Liver (tissue), 9 donors: ENCODE results near the gene TTC21B. TPM values are rescaled to one million over a fixed set of nuclear protein-coding genes. Genes with fewer than 3 reads are reported as not detected.
"Not testable (repeated sequence)": the region's sequence is repeated elsewhere in the genome, so short reads cannot be mapped to it uniquely, and the experiment has no call there.

ENCODE experiments used
- DNase-seq: peaks from one replicate; pipeline ENCODE4 v3.0.0-alpha.2; 2017; ENCODE audit warnings: low spot score
- H3K27ac ChIP-seq, 2 donors: one replicate each; pipeline ENCODE4 v1.7.0; 2013; ENCODE audit warnings: inconsistent platforms in 2 of 2, low read length in 2 of 2, control low read depth in 1 of 2, low read depth in 1 of 2, mild to moderate bottlenecking in 1 of 2
- H3K27me3 ChIP-seq, 4 donors: one replicate each; pipeline versions ENCODE4 v1.6.1 to v1.7.0; 2013; ENCODE audit warnings: low read length in 3 of 4, inconsistent platforms in 1 of 4, mild to moderate bottlenecking in 1 of 4, moderate library complexity in 1 of 4; ENCODE audit not compliant: control insufficient read depth in 4 of 4, insufficient read depth in 4 of 4
- H3K36me3 ChIP-seq, 4 donors: one replicate each; pipeline versions ENCODE4 v1.6.1 to v1.7.0; 2013; ENCODE audit warnings: low read length in 3 of 4, mild to moderate bottlenecking in 3 of 4, low read depth in 1 of 4, moderate library complexity in 1 of 4; ENCODE audit not compliant: control insufficient read depth in 4 of 4, insufficient read depth in 3 of 4
- H3K4me1 ChIP-seq, 4 donors: one replicate each; pipeline versions ENCODE4 v1.6.1 to v1.7.0; 2013; ENCODE audit warnings: low read length in 3 of 4, mild to moderate bottlenecking in 3 of 4, moderate library complexity in 1 of 4; ENCODE audit not compliant: control insufficient read depth in 4 of 4, insufficient read depth in 4 of 4
- H3K4me3 ChIP-seq, 3 donors: one replicate each; pipeline versions ENCODE4 v1.6.1 to v1.7.0; 2013; ENCODE audit warnings: low read length in 3 of 3, control low read depth in 1 of 3, low read depth in 1 of 3, mild to moderate bottlenecking in 1 of 3
- H3K9ac ChIP-seq, 2 donors: one replicate each; pipeline ENCODE4 v1.7.0; 2013; ENCODE audit warnings: low read length in 2 of 2, mild to moderate bottlenecking in 2 of 2, moderate library complexity in 2 of 2, control low read depth in 1 of 2, low read depth in 1 of 2
- H3K9me3 ChIP-seq, 4 donors: one replicate each; pipeline versions ENCODE4 v1.6.1 to v1.7.0; 2013; ENCODE audit warnings: low read length in 3 of 4; ENCODE audit not compliant: control insufficient read depth in 4 of 4
- CTCF ChIP-seq: fragments of 150-350 bp; IDR thresholded peaks from 2 replicates; pipeline ENCODE4 v1.5.1; 2017; ENCODE audit warnings: improper control_type of control experiment, low read depth, low read length; ENCODE audit not compliant: missing input control
- EGR1 ChIP-seq, 2 donors: IDR thresholded peaks; 2 replicates each; pipeline ENCODE4 v1.6.1; 2016 to 2018; ENCODE audit warnings: antibody characterized with exemption in 2 of 2, low read depth in 2 of 2
- FOXA2 ChIP-seq: IDR thresholded peaks from 2 replicates; pipeline ENCODE4 v1.6.1; 2016; ENCODE audit warnings: antibody characterized with exemption
- RAD21 ChIP-seq, 2 donors: IDR thresholded peaks; 2 replicates each; pipeline ENCODE4 v1.6.1; 2016; ENCODE audit warnings: antibody characterized with exemption in 2 of 2, mild to moderate bottlenecking in 2 of 2
- SP1 ChIP-seq: IDR thresholded peaks from 2 replicates; pipeline ENCODE4 v1.6.1; 2018; ENCODE audit warnings: antibody characterized with exemption, mild to moderate bottlenecking
- TAF1 ChIP-seq: conservative IDR thresholded peaks from 2 replicates; pipeline ENCODE4 v1.6.1; 2016; ENCODE audit warnings: antibody characterized with exemption, mild to moderate bottlenecking
- WGBS: extraction: QIAGEN DNeasy Blood & Tissue Kit; methylation state at CpG from one replicate; pipeline ENCODE4 v1.1.7; 2013; 5-methylcytosine and 5-hydroxymethylcytosine counted together
- polyA plus RNA-seq, 2 donors: library from polyadenylated mRNA; stranded (reverse) in 1 of 2; unstranded in 1 of 2; fragments of 200-250 nt in 1 of 2; fragments of >200 nt in 1 of 2; fragmentation: Nextera tagmentation in 1 of 2; extraction: Ambion mirVana in 1 of 2; gene quantifications; one replicate each; pipeline versions ENCODE4 v1.2.1 to v1.2.3, GENCODE V29; 2013 to 2015
- total RNA-seq, 2 donors: library from RNA; depleted of rRNA; stranded (reverse); fragments of >200 nt; gene quantifications; one replicate each; pipeline ENCODE4 v1.2.3, GENCODE V29; 2014
- donor health status: healthy.
- donor health status: healthy.
- donor health status: healthy.
- donor health status: healthy.
- donor health status: healthy.

Gene TTC21B
- total and polyA plus RNA-seq, 4 donors, result 2.0 to 25.3 (median 12.7) TPM

GRCh38 chr2:165989851-165990250 lies 36.3 kb upstream of the TTC21B start:
- TF ChIP-seq FOXA2 (no peak), TAF1 (no peak)
- Histone ChIP-seq H3K4me1 (no peaks in the 10 kb centered on the region), H3K27ac (no peak overlapping the region), H3K4me3 (no peak overlapping the region), H3K27me3 (peaks cover 0 to 3% (median 0%) of the 10 kb centered on the region in 4 donors), H3K9ac (no peak overlapping the region), H3K36me3 (no peaks in the 10 kb centered on the region), H3K9me3 (peaks cover 0 to 4% (median 0%) of the 10 kb centered on the region in 4 donors)
- 18% methylated on average over 1 of the region's 1 CpG for WGBS
- DNase-seq, result no peak

GRCh38 chr2:165985120-165985519 lies 31.5 kb upstream of the TTC21B start:
- Histone ChIP-seq H3K4me1 (no peaks in the 10 kb centered on the region), H3K27me3 (peaks cover 0 to 4% (median 0%) of the 10 kb centered on the region in 4 donors), H3K4me3 (no peak overlapping the region), H3K27ac (no peak overlapping the region), H3K9me3 (peaks cover 0 to 4% (median 0%) of the 10 kb centered on the region in 4 donors), H3K9ac (no peak overlapping the region), H3K36me3 (no peaks in the 10 kb centered on the region)
- no peak for DNase-seq
- no peak for TF ChIP-seq CTCF

GRCh38 chr2:165972161-165972560 lies 18.6 kb upstream of the TTC21B start:
- not testable (repeated sequence) for H3K27me3 ChIP-seq, H3K9ac ChIP-seq, H3K27ac ChIP-seq, H3K9me3 ChIP-seq, DNase-seq, H3K36me3 ChIP-seq, H3K4me1 ChIP-seq, H3K4me3 ChIP-seq

DNA sequence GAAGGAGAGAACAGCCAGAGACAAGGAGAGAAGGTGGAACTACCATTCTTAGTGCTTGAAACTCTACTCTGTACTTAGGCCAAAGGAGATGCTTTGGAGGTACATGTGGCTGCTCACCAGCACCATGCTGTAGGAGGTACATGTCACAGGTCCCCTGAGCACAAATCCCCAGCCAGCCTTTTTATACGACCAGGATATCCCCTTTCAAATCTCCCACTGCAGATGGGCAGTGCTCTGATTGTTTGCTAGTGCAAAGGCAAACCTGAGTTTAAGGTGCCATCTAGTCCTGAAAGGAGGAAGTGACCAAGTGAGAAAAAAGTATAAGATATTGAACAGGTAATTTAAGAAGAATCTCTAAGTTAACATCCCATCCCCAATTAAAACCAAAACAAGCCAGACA lies 17.1 kb upstream of the TTC21B start:
- no peak overlapping the region for H3K9ac ChIP-seq
- H3K9me3 ChIP-seq, result no peaks in the 10 kb centered on the region
- H3K4me1 ChIP-seq, result no peaks in the 10 kb centered on the region
- H3K27me3 ChIP-seq, result no peaks in the 10 kb centered on the region
- WGBS, result 15% methylated on average over 1 of the region's 1 CpG
- H3K36me3 ChIP-seq, result no peaks in the 10 kb centered on the region
- TF ChIP-seq CTCF (no peak), EGR1 (IDR thresholded peaks at IDR 0.05; ENCODE audit: low read depth in 2 of 2) (no peak), SP1 (no peak), RAD21 (IDR thresholded peaks at IDR 0.05) (peak in 1 of 2 donors; percentile 15)
- H3K27ac ChIP-seq, result no peak overlapping the region
- DNase-seq, result no peak
- H3K4me3 ChIP-seq, result no peak overlapping the region
